RWPE1 (cell line): Measurements from ENCODE around the gene LMBRD2.

Source experiments
- CTCF ChIA-PET: fragments of 350-600 bp; sonication (Branson Sonifier 250); formaldehyde crosslinking; extraction: SDS; loops from one replicate; lab custom pipeline; 2021; lab: Yijun Ruan, JAX
- POLR2A ChIA-PET: fragments of 400-600 bp; formaldehyde crosslinking; extraction: SDS; loops from one replicate; lab custom pipeline; 2020; ENCODE audit warnings: antibody characterized with exemption; ENCODE audit not compliant: low non-redundant PET; lab: Yijun Ruan, JAX
- DNase-seq: peaks from one replicate; pipeline ENCODE4 v3.0.0; 2012; ENCODE audit warnings: low spot score
- H3K27ac ChIP-seq: fragments of 450-650 bp; 2 replicates; pipeline ENCODE4 v1.5.1; 2017
- TF ChIP-seq, protein P1 (sequence below): fragments of 450-650 bp; conservative IDR thresholded peaks from 2 replicates; pipeline ENCODE4 v1.5.1; 2017; ENCODE audit warnings: low read depth, mild to moderate bottlenecking

The LMBRD2 gene

GRCh38 chr5:36057386-36057785, 94.3 kb downstream of the LMBRD2 start:
- no peak for DNase-seq
- TF ChIP-seq, protein P1, sequence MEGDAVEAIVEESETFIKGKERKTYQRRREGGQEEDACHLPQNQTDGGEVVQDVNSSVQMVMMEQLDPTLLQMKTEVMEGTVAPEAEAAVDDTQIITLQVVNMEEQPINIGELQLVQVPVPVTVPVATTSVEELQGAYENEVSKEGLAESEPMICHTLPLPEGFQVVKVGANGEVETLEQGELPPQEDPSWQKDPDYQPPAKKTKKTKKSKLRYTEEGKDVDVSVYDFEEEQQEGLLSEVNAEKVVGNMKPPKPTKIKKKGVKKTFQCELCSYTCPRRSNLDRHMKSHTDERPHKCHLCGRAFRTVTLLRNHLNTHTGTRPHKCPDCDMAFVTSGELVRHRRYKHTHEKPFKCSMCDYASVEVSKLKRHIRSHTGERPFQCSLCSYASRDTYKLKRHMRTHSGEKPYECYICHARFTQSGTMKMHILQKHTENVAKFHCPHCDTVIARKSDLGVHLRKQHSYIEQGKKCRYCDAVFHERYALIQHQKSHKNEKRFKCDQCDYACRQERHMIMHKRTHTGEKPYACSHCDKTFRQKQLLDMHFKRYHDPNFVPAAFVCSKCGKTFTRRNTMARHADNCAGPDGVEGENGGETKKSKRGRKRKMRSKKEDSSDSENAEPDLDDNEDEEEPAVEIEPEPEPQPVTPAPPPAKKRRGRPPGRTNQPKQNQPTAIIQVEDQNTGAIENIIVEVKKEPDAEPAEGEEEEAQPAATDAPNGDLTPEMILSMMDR = no peak
- CTCF ChIA-PET = no interaction called here
- H3K27ac ChIP-seq = no peak overlapping the region
- POLR2A ChIA-PET = no interaction called here

DNA sequence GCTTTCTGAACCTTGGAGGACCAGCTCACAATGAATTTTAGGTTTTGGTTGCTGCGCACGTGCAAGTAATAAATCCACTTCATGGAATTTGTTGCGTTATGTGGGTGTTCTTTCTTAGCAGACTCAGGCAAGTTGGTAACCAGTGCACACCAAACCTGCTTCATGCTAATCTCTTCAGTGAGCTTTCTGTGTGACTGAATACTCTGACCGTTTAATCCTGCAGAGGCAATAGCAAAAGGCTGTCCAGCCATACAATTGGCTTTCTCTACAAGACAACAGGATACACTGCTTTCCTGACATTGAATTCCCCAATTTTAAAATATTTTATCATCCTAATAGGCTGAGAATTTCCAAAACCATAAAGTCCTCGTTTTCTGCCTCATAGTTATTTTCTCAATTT, 95.3 kb downstream of the LMBRD2 start:
- POLR2A ChIA-PET = no interaction called here
- CTCF ChIA-PET = no interaction called here
- TF ChIP-seq, protein P1 = no peak
- no peak overlapping the region for H3K27ac ChIP-seq
- DNase-seq = no peak

DNA sequence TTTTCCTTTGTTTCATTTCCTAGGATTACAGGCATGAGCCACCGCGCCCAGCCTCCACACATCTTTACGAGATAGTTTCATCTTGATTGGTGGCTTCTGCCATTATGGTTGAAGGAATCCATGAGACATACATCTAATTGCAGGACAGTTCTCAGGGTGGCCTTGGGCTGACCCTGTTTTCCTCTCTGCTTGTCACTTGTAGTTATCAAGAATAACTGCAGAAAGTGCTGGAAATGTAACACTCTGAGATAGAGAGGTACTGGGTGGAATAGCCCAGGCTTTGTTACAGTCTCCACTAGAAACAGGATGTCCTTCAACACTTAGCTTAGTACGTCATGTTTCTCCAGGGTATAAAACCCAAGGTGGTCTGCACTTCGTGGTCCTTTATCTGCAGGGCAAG, 95.7 kb downstream of the LMBRD2 start:
- POLR2A ChIA-PET = no interaction called here
- CTCF ChIA-PET = no interaction called here
- TF ChIP-seq, protein P1 = no peak
- no peak overlapping the region for H3K27ac ChIP-seq
- DNase-seq = no peak

DNA sequence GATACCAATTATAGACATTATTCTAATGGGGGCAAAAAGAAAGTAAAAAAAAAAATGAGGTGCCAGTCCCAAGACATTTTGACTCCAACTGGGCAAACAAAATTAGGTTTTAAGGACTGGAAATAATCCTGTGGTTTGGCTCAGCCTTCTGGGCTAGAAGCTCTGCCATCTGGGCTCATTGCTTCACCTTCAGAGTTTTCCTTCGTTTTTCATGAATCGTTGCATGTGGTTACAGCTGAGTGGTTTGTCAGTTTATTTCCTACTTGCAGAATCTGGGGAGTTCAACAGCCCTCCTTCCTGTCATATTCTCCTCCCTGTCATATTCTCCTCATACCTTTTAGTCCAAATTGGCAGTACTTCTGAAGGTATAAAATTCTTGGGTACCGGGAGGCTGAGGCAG, 97.0 kb downstream of the LMBRD2 start:
- TF ChIP-seq, protein P1 = no peak
- CTCF ChIA-PET = no interaction called here
- POLR2A ChIA-PET = no interaction called here
- DNase-seq = no peak
- no peak overlapping the region for H3K27ac ChIP-seq

GRCh38 chr5:36052538-36052937, 99.1 kb downstream of the LMBRD2 start:
- DNase-seq = peak; percentile 21
- ChIA-PET POLR2A (no interaction called here), CTCF (interaction anchor here (0.7 kb wide), 1 partner anchor 166 kb away, joined by 3 read pairs; no protein-coding TSS in a partner anchor)
- TF ChIP-seq, protein P1 = no peak
- H3K27ac ChIP-seq = no peak overlapping the region

DNA sequence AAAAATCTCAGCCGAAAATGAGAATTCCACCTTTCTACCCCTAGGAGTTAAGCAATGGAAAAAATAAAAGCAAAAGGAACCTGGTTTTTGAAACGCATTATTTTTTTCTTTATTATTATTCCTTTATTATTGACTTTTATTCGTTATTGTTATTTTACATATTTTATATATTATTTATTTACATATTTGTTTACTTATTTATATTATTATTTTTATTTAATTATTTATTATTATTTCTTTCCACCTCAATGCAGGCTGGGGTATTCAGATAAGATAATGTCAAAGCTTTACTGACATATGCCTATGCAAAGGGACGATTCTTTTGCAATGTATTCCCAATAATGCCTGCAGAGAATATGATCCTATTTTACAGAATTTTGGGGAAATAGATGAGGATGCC, 101.7 kb downstream of the LMBRD2 start:
- TF ChIP-seq, protein P1 = no peak
- no peak overlapping the region for H3K27ac ChIP-seq
- POLR2A ChIA-PET = no interaction called here
- DNase-seq = no peak
- CTCF ChIA-PET = no interaction called here
